ENCODE data around the gene C14orf180. TPM values are rescaled to one million over a fixed set of nuclear protein-coding genes. Genes with fewer than 3 reads are reported as not detected.

The C14orf180 gene
- total RNA-seq (not detected in 2 replicates), polyA plus RNA-seq (not detected in 2 replicates), polyA minus RNA-seq (ENCODE audit: low replicate concordance) (not detected in 2 replicates)
- polyA plus RNA-seq (2012), result not detected in 2 replicates

DNA sequence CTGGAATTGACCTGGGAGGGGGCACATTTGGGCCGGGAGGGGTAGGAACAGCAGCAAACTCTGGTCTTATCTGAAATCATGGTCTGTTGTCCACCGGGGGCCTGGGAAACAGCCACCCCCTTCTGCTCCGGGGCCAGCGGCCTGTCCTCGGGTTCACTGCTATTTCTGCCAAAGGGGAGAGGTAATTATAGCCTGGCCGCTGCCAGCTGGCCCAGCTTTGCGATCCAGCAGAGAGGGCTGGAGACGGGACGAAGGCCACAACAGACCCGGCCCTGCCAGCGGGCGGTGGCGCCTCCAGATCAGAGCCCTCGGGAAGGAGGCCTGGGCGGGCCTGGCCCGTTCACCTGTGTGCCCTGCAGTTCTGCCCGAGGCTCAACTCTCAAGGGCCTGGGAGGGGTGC, at the start of gene C14orf180:
TSS of gene C14orf180 (plus strand) at position 258 of the 400 bp plus-strand sequence. CDS start 6,667 bp downstream, outside the sequence.
- no peaks in the 10 kb centered on the region for H3K79me2 ChIP-seq (ENCODE audit: control insufficient read depth, insufficient read depth, low read length)
- H2AFZ ChIP-seq (ENCODE audit: low read length), result no peak within 1 kb of the TSS
- H4K20me1 ChIP-seq (ENCODE audit: control insufficient read depth, extremely low read depth, insufficient read depth, low read length), result no peaks in the 10 kb centered on the region
- no peaks in the 10 kb centered on the region for H3K36me3 ChIP-seq (ENCODE audit: control insufficient read depth, insufficient read depth, low read length)
- no peak for DNase-seq (ENCODE audit: low read depth in 2 of 2)
- H3K9me3 ChIP-seq (ENCODE audit: control insufficient read depth, insufficient read depth, low read depth, low read length), result no peaks in the 10 kb centered on the region
- no peaks in the 10 kb centered on the region for H3K4me1 ChIP-seq (ENCODE audit: control insufficient read depth, extremely low read depth, insufficient read depth, low read length)
- no peak within 1 kb of the TSS for H3K27ac ChIP-seq (ENCODE audit: insufficient read depth, low read length)
- H3K4me2 ChIP-seq (ENCODE audit: extremely low read depth, insufficient read depth, low read length), result no peak within 1 kb of the TSS
- TF ChIP-seq EZH2 (IDR thresholded peaks at IDR 0.05; ENCODE audit: low read length, missing control alignments), result no peak
- TF ChIP-seq, protein P1, sequence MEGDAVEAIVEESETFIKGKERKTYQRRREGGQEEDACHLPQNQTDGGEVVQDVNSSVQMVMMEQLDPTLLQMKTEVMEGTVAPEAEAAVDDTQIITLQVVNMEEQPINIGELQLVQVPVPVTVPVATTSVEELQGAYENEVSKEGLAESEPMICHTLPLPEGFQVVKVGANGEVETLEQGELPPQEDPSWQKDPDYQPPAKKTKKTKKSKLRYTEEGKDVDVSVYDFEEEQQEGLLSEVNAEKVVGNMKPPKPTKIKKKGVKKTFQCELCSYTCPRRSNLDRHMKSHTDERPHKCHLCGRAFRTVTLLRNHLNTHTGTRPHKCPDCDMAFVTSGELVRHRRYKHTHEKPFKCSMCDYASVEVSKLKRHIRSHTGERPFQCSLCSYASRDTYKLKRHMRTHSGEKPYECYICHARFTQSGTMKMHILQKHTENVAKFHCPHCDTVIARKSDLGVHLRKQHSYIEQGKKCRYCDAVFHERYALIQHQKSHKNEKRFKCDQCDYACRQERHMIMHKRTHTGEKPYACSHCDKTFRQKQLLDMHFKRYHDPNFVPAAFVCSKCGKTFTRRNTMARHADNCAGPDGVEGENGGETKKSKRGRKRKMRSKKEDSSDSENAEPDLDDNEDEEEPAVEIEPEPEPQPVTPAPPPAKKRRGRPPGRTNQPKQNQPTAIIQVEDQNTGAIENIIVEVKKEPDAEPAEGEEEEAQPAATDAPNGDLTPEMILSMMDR (conservative IDR thresholded peaks at IDR 0.05 in 1 of 2, IDR thresholded peaks at IDR 0.05 in 1 of 2; ENCODE audit: low read depth in 1 of 2, low read length in 2 of 2), result no peak
- H3K4me3 ChIP-seq (replicated peaks in 1 of 4; ENCODE audit: control extremely low read depth in 1 of 4, insufficient read depth in 1 of 4, low read depth in 3 of 4, low read length in 4 of 4), result no peak within 1 kb of the TSS
- no peaks in the 10 kb centered on the region for H3K27me3 ChIP-seq (ENCODE audit: control insufficient read depth, insufficient read depth, low read length)
- H3K9ac ChIP-seq (ENCODE audit: insufficient read depth, low read length), result no peak within 1 kb of the TSS

DNA sequence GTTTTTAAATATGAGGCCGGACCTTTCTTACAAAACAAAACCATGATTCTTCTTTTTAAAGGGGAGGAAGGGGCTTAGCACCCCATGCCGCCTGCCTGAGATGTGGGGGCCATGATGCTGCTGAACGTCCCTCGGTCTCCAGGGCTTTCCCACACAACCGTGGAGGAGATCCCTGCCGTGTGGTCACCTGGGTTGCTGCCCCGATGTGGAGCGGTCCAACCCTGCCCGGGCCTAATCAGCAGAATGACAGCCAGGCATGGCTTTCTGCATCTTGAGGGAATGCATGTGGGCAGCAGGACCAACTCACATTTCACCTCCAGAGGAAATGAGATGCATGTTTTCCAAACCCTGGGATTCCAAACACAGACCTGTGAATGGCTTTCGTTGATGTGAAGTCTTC, 48.9 kb upstream of the C14orf180 start:
- Histone ChIP-seq H3K4me1 (ENCODE audit: control insufficient read depth, extremely low read depth, insufficient read depth, low read length) (no peaks in the 10 kb centered on the region), H3K36me3 (ENCODE audit: control insufficient read depth, insufficient read depth, low read length) (no peaks in the 10 kb centered on the region), H3K4me2 (ENCODE audit: extremely low read depth, insufficient read depth, low read length) (no peak overlapping the region), H3K9ac (ENCODE audit: insufficient read depth, low read length) (no peak overlapping the region), H3K4me3 (replicated peaks in 1 of 4; ENCODE audit: control extremely low read depth in 1 of 4, insufficient read depth in 1 of 4, low read depth in 3 of 4, low read length in 4 of 4) (no peak overlapping the region), H4K20me1 (ENCODE audit: control insufficient read depth, extremely low read depth, insufficient read depth, low read length) (no peaks in the 10 kb centered on the region), H3K79me2 (ENCODE audit: control insufficient read depth, insufficient read depth, low read length) (no peaks in the 10 kb centered on the region), H3K27ac (ENCODE audit: insufficient read depth, low read length) (no peak overlapping the region), H2AFZ (ENCODE audit: low read length) (no peak overlapping the region), H3K27me3 (ENCODE audit: control insufficient read depth, insufficient read depth, low read length) (no peaks in the 10 kb centered on the region), H3K9me3 (ENCODE audit: control insufficient read depth, insufficient read depth, low read depth, low read length) (no peaks in the 10 kb centered on the region)
- TF ChIP-seq, protein P1 (conservative IDR thresholded peaks at IDR 0.05 in 1 of 2, IDR thresholded peaks at IDR 0.05 in 1 of 2; ENCODE audit: low read depth in 1 of 2, low read length in 2 of 2), result no peak
- TF ChIP-seq EZH2 (IDR thresholded peaks at IDR 0.05; ENCODE audit: low read length, missing control alignments), result no peak
- DNase-seq (ENCODE audit: low read depth in 2 of 2), result no peak

DNA sequence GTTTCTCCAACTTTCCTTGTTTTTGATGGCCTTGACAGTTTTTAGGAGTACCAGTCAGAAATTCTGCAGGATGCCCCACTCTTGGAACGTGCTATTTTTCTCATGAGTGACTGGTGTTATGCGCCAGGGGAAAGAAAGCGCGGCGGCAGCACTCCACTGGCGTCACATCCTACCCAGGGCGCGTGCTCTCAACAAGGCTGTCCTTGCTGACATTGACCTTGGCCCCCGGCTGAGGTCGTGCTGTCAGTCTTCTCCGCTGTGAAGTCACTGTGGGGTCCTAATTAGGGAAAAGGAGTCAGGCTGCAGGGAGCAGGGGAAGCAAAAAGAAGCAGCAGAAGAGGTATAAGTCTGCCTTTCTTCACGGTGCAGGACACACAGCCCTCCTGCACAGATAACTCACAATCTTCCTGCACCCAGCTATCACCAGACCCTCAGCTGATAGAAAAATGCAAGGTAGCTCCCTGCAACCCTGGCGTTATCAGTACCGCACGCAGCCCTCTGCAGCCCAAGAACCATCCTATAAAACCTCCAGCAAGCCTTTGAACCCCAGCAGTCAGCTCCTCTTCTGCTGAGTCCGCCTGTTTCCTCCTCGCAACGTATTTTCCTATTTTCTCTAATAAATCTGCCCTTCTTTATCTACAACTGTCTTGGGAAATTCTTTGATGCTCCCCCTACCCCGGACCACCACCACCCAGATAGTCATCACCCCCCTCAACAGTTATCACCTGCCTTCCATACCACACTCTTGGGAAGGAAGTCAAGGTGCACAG, 48.0 kb upstream of the C14orf180 start:
- no peak overlapping the region for H3K4me2 ChIP-seq (ENCODE audit: extremely low read depth, insufficient read depth, low read length)
- no peaks in the 10 kb centered on the region for H3K27me3 ChIP-seq (ENCODE audit: control insufficient read depth, insufficient read depth, low read length)
- H3K9me3 ChIP-seq (ENCODE audit: control insufficient read depth, insufficient read depth, low read depth, low read length), result no peaks in the 10 kb centered on the region
- H3K9ac ChIP-seq (ENCODE audit: insufficient read depth, low read length), result no peak overlapping the region
- no peak overlapping the region for H3K4me3 ChIP-seq (replicated peaks in 1 of 4; ENCODE audit: control extremely low read depth in 1 of 4, insufficient read depth in 1 of 4, low read depth in 3 of 4, low read length in 4 of 4)
- no peaks in the 10 kb centered on the region for H3K36me3 ChIP-seq (ENCODE audit: control insufficient read depth, insufficient read depth, low read length)
- DNase-seq (ENCODE audit: low read depth in 2 of 2), result no peak
- H3K79me2 ChIP-seq (ENCODE audit: control insufficient read depth, insufficient read depth, low read length), result no peaks in the 10 kb centered on the region
- H3K27ac ChIP-seq (ENCODE audit: insufficient read depth, low read length), result no peak overlapping the region
- TF ChIP-seq, protein P1 (conservative IDR thresholded peaks at IDR 0.05 in 1 of 2, IDR thresholded peaks at IDR 0.05 in 1 of 2; ENCODE audit: low read depth in 1 of 2, low read length in 2 of 2), result no peak
- no peak for TF ChIP-seq EZH2 (IDR thresholded peaks at IDR 0.05; ENCODE audit: low read length, missing control alignments)
- no peaks in the 10 kb centered on the region for H4K20me1 ChIP-seq (ENCODE audit: control insufficient read depth, extremely low read depth, insufficient read depth, low read length)
- no peaks in the 10 kb centered on the region for H3K4me1 ChIP-seq (ENCODE audit: control insufficient read depth, extremely low read depth, insufficient read depth, low read length)
- H2AFZ ChIP-seq (ENCODE audit: low read length), result no peak overlapping the region
